Uterus (tissue), 2 donors: ENCODE measurements around the gene ASB6.

Experiments
- CTCF ChIP-seq, 4 experiments: fragments of 200-600 bp in 2 of 4; fragments of 450-650 bp in 2 of 4; sonication (generic) in 2 of 4; IDR thresholded peaks; one replicate each; pipeline ENCODE4 v1.5.1; 2016 to 2019; ENCODE audit warnings: antibody characterized with exemption in 4 of 4, mild to moderate bottlenecking in 2 of 4, moderate library complexity in 1 of 4
- POLR2A ChIP-seq, 2 donors: fragments of 450-650 bp; IDR thresholded peaks; one replicate each; pipeline ENCODE4 v1.6.1; 2016; ENCODE audit warnings: antibody characterized with exemption in 2 of 2, mild to moderate bottlenecking in 1 of 2, moderate library complexity in 1 of 2

GRCh38 chr9:129676287-129676686 is 34.3 kb upstream of the ASB6 start:
- TF ChIP-seq CTCF (IDR thresholded peaks at IDR 0.05), result no peak
- no peak for TF ChIP-seq POLR2A (IDR thresholded peaks at IDR 0.05)
